ENCODE results near the gene TMEM168. TPM values are rescaled to one million over a fixed set of nuclear protein-coding genes. Genes with fewer than 3 reads are reported as not detected.

TMEM168 gene
- total and polyA plus RNA-seq, 2 of the 13 experiments (the other 11 are each of a cell fraction or from before 2014, with no cell fraction given), result 8.7 to 15.7 TPM

DNA sequence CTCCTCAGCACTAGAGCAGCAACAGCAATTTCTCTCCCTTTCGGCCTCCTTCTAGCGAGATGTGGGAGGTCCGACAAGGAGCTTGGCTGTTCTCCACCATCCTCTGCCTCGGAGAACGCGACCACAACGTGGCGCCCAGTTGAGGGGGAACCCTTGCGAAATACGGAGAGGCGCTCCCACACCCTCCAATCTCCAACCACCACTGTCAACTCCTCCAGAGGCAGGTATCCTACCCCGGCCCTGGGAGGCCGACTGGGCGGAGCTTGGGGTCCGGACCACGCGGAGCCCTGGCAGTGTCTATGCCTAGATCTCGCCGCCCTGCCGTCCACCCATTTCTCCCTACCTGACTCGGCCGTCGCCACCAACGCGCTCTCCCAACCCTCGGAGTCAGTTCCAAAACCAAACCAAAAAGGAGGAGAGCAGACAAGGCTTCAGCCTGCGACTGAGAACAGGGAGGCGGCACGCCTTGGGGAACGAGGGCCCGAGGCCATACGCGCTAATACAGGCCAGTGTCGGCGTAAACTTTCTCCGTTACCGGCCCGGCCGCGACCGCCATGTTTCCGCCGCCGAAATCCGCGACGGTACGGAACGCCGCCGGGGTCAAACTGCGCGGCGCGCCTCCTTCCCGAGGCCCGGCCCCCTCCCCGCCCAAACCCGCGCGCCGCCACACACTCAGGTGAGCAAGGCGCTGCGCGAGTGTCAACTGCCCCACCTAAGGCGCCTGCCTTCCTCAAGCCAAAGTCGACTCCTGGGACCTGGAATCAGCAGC, at the start of gene TMEM168 (continued):
- TF ChIP-seq ZNF646 (CRISPR knock-in tag; IDR thresholded peaks at IDR 0.05) (no peak), ZFP1 (CRISPR knock-in tag; IDR thresholded peaks at IDR 0.05) (no peak), FOSL1 (CRISPR knock-in tag; IDR thresholded peaks at IDR 0.05; ENCODE audit: borderline replicate concordance) (no peak), SP5 (CRISPR knock-in tag; IDR thresholded peaks at IDR 0.05; ENCODE audit: borderline replicate concordance, low read depth) (no peak), TBX2 (CRISPR knock-in tag; IDR thresholded peaks at IDR 0.05; ENCODE audit: borderline replicate concordance) (no peak; the same call in 1 of the 2 replicates), ZNF17 (CRISPR knock-in tag; IDR thresholded peaks at IDR 0.05) (no peak), SMAD9 (CRISPR knock-in tag; IDR thresholded peaks at IDR 0.05) (no peak)
- TF ChIP-seq, protein P1, sequence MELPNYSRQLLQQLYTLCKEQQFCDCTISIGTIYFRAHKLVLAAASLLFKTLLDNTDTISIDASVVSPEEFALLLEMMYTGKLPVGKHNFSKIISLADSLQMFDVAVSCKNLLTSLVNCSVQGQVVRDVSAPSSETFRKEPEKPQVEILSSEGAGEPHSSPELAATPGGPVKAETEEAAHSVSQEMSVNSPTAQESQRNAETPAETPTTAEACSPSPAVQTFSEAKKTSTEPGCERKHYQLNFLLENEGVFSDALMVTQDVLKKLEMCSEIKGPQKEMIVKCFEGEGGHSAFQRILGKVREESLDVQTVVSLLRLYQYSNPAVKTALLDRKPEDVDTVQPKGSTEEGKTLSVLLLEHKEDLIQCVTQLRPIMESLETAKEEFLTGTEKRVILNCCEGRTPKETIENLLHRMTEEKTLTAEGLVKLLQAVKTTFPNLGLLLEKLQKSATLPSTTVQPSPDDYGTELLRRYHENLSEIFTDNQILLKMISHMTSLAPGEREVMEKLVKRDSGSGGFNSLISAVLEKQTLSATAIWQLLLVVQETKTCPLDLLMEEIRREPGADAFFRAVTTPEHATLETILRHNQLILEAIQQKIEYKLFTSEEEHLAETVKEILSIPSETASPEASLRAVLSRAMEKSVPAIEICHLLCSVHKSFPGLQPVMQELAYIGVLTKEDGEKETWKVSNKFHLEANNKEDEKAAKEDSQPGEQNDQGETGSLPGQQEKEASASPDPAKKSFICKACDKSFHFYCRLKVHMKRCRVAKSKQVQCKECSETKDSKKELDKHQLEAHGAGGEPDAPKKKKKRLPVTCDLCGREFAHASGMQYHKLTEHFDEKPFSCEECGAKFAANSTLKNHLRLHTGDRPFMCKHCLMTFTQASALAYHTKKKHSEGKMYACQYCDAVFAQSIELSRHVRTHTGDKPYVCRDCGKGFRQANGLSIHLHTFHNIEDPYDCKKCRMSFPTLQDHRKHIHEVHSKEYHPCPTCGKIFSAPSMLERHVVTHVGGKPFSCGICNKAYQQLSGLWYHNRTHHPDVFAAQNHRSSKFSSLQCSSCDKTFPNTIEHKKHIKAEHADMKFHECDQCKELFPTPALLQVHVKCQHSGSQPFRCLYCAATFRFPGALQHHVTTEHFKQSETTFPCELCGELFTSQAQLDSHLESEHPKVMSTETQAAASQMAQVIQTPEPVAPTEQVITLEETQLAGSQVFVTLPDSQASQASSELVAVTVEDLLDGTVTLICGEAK (IDR thresholded peaks at IDR 0.05), result no peak
- TF ChIP-seq, protein P1 (CRISPR knock-in tag; IDR thresholded peaks at IDR 0.05), result no peak
- TF ChIP-seq, protein P2, sequence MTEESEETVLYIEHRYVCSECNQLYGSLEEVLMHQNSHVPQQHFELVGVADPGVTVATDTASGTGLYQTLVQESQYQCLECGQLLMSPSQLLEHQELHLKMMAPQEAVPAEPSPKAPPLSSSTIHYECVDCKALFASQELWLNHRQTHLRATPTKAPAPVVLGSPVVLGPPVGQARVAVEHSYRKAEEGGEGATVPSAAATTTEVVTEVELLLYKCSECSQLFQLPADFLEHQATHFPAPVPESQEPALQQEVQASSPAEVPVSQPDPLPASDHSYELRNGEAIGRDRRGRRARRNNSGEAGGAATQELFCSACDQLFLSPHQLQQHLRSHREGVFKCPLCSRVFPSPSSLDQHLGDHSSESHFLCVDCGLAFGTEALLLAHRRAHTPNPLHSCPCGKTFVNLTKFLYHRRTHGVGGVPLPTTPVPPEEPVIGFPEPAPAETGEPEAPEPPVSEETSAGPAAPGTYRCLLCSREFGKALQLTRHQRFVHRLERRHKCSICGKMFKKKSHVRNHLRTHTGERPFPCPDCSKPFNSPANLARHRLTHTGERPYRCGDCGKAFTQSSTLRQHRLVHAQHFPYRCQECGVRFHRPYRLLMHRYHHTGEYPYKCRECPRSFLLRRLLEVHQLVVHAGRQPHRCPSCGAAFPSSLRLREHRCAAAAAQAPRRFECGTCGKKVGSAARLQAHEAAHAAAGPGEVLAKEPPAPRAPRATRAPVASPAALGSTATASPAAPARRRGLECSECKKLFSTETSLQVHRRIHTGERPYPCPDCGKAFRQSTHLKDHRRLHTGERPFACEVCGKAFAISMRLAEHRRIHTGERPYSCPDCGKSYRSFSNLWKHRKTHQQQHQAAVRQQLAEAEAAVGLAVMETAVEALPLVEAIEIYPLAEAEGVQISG (CRISPR knock-in tag; IDR thresholded peaks at IDR 0.05), result peak; percentile 67
